Effector memory CD8-positive, alpha-beta T cell (primary cell): ENCODE data around the gene TACC2.

ENCODE experiments used
- ATAC-seq: fragments of 150-1000 bp; cut with Tn5 transposase; replicated peaks from 2 replicates; pipeline ENCODE4 v1.10.0; 2021; ENCODE audit warnings: mild to moderate bottlenecking, moderate library complexity
- DNase-seq, 3 experiments: peaks; one replicate each; pipeline ENCODE4 v3.0.0; 2021
- H3K27ac Mint-ChIP-seq, 2 donors: one replicate each; pipeline ENCODE4 v1.8.0; 2022; ENCODE audit warnings: mild to moderate bottlenecking in 2 of 2, mixed read lengths in 2 of 2, moderate library complexity in 2 of 2
- H3K27me3 Mint-ChIP-seq, 2 donors: one replicate each; pipeline ENCODE4 v1.8.0; 2022; ENCODE audit warnings: mixed read lengths in 2 of 2
- H3K36me3 Mint-ChIP-seq: one replicate; pipeline ENCODE4 v1.8.0; 2022; ENCODE audit warnings: mild to moderate bottlenecking, moderate library complexity, mixed read lengths; ENCODE audit not compliant: insufficient read depth
- H3K4me1 Mint-ChIP-seq, 2 donors: one replicate each; pipeline ENCODE4 v1.8.0; 2022; ENCODE audit warnings: low read depth in 2 of 2, mixed read lengths in 2 of 2
- H3K4me3 Mint-ChIP-seq, 2 donors: one replicate each; pipeline ENCODE4 v1.8.0; 2022; ENCODE audit warnings: mild to moderate bottlenecking in 2 of 2, mixed read lengths in 2 of 2, moderate library complexity in 2 of 2
- H3K9me3 Mint-ChIP-seq, 2 donors: one replicate each; pipeline ENCODE4 v1.8.0; 2022; ENCODE audit warnings: mixed read lengths in 2 of 2

TACC2 gene

GRCh38 chr10:122288917-122289316 is 300.0 kb downstream of the TACC2 start:
- Mint-ChIP-seq H3K4me1 (peaks cover 4 to 6% of the 10 kb centered on the region in 2 donors), H3K27ac (no peak overlapping the region), H3K4me3 (no peak overlapping the region), H3K27me3 (peaks cover 27 to 46% of the 10 kb centered on the region in 2 donors), H3K36me3 (no peaks in the 10 kb centered on the region), H3K9me3 (no peaks in the 10 kb centered on the region)
- DNase-seq = no peak
- no peak for ATAC-seq

GRCh38 chr10:122290334-122290733 is 301.4 kb downstream of the TACC2 start:
- H3K4me3 Mint-ChIP-seq = no peak overlapping the region
- H3K27me3 Mint-ChIP-seq = peaks cover 21 to 38% of the 10 kb centered on the region in 2 donors
- peak overlapping the region in 1 of 2 donors; percentile 57 for H3K27ac Mint-ChIP-seq
- H3K9me3 Mint-ChIP-seq = no peaks in the 10 kb centered on the region
- ATAC-seq (no peak), DNase-seq (no peak)
- H3K36me3 Mint-ChIP-seq = no peaks in the 10 kb centered on the region
- peaks cover 10 to 14% of the 10 kb centered on the region in 2 donors for H3K4me1 Mint-ChIP-seq

- peaks cover 11 to 17% of the 10 kb centered on the region in 2 donors for H3K4me1 Mint-ChIP-seq
- H3K27ac Mint-ChIP-seq = peak overlapping the region in 1 of 2 donors; percentile 57
- DNase-seq (no peak), ATAC-seq (no peak)
- H3K36me3 Mint-ChIP-seq = no peaks in the 10 kb centered on the region
- peaks cover 20 to 31% of the 10 kb centered on the region in 2 donors for H3K27me3 Mint-ChIP-seq
- H3K4me3 Mint-ChIP-seq = no peak overlapping the region
- no peaks in the 10 kb centered on the region for H3K9me3 Mint-ChIP-seq
These were observed 302.0 kb downstream of the TACC2 start for GRCh38 chr10:122290833-122291532.

GRCh38 chr10:122291739-122292138 is 302.8 kb downstream of the TACC2 start:
- Mint-ChIP-seq H3K36me3 (no peaks in the 10 kb centered on the region), H3K9me3 (no peaks in the 10 kb centered on the region), H3K27ac (no peak overlapping the region), H3K4me1 (peaks cover 11 to 17% of the 10 kb centered on the region in 2 donors), H3K4me3 (no peak overlapping the region), H3K27me3 (peaks cover 16 to 24% of the 10 kb centered on the region in 2 donors)
- ATAC-seq (no peak), DNase-seq (no peak)

- Mint-ChIP-seq H3K27me3 (peaks cover 12 to 18% of the 10 kb centered on the region in 2 donors), H3K4me1 (peaks cover 11 to 17% of the 10 kb centered on the region in 2 donors), H3K36me3 (no peaks in the 10 kb centered on the region), H3K27ac (no peak overlapping the region), H3K9me3 (no peaks in the 10 kb centered on the region), H3K4me3 (no peak overlapping the region)
- DNase-seq = no peak
- ATAC-seq = no peak
These were observed 303.4 kb downstream of the TACC2 start for GRCh38 chr10:122292376-122292775.

- Mint-ChIP-seq H3K27ac (peak overlapping the region in 1 of 2 donors; percentile 19), H3K4me3 (no peak overlapping the region), H3K27me3 (peaks cover 7 to 10% of the 10 kb centered on the region in 2 donors), H3K9me3 (no peaks in the 10 kb centered on the region), H3K4me1 (peaks cover 12 to 15% of the 10 kb centered on the region in 2 donors), H3K36me3 (no peaks in the 10 kb centered on the region)
- ATAC-seq (no peak), DNase-seq (no peak)
These were observed 304.4 kb downstream of the TACC2 start for GRCh38 chr10:122293156-122293960.

- peaks cover under 1 to 10% of the 10 kb centered on the region in 2 donors for H3K27me3 Mint-ChIP-seq
- H3K36me3 Mint-ChIP-seq = peaks cover 3% of the 10 kb centered on the region
- ATAC-seq (no peak), DNase-seq (no peak)
- no peaks in the 10 kb centered on the region for H3K9me3 Mint-ChIP-seq
- no peak overlapping the region for H3K4me3 Mint-ChIP-seq
- H3K4me1 Mint-ChIP-seq = peaks cover 17 to 19% of the 10 kb centered on the region in 2 donors
- H3K27ac Mint-ChIP-seq = peak overlapping the region in 1 of 2 donors; percentile 19
These were observed 305.0 kb downstream of the TACC2 start for GRCh38 chr10:122293961-122294380.

GRCh38 chr10:122294511-122295450 is 305.8 kb downstream of the TACC2 start:
- peaks cover 0 to 16% of the 10 kb centered on the region in 2 donors for H3K27me3 Mint-ChIP-seq
- ATAC-seq = no peak
- peak overlapping the region in 1 of 2 donors; percentile 30 for H3K4me3 Mint-ChIP-seq
- peak overlapping the region in 1 of 2 donors; percentile 51 for H3K27ac Mint-ChIP-seq
- H3K9me3 Mint-ChIP-seq = no peaks in the 10 kb centered on the region
- H3K4me1 Mint-ChIP-seq = peaks cover 18 to 19% of the 10 kb centered on the region in 2 donors
- no peak for DNase-seq
- peaks cover 3% of the 10 kb centered on the region for H3K36me3 Mint-ChIP-seq

GRCh38 chr10:122295451-122295809 is 306.5 kb downstream of the TACC2 start:
- DNase-seq (no peak), ATAC-seq (no peak)
- H3K9me3 Mint-ChIP-seq = no peaks in the 10 kb centered on the region
- H3K4me1 Mint-ChIP-seq = peaks cover 15 to 19% of the 10 kb centered on the region in 2 donors
- peaks cover 0 to 19% of the 10 kb centered on the region in 2 donors for H3K27me3 Mint-ChIP-seq
- peaks cover 3% of the 10 kb centered on the region for H3K36me3 Mint-ChIP-seq
- no peak overlapping the region for H3K27ac Mint-ChIP-seq
- H3K4me3 Mint-ChIP-seq = peak overlapping the region in 1 of 2 donors; percentile 30

GRCh38 chr10:122296363-122297120 is 307.6 kb downstream of the TACC2 start:
- Mint-ChIP-seq H3K27ac (no peak overlapping the region), H3K9me3 (no peaks in the 10 kb centered on the region), H3K4me1 (peaks cover 15 to 17% of the 10 kb centered on the region in 2 donors), H3K27me3 (peaks cover 0 to 19% of the 10 kb centered on the region in 2 donors), H3K4me3 (no peak overlapping the region), H3K36me3 (peaks cover 3% of the 10 kb centered on the region)
- ATAC-seq = no peak
- no peak for DNase-seq

- no peak overlapping the region for H3K27ac Mint-ChIP-seq
- no peaks in the 10 kb centered on the region for H3K9me3 Mint-ChIP-seq
- H3K27me3 Mint-ChIP-seq = peaks cover 0 to 19% of the 10 kb centered on the region in 2 donors
- ATAC-seq (no peak), DNase-seq (no peak)
- H3K4me3 Mint-ChIP-seq = no peak overlapping the region
- H3K36me3 Mint-ChIP-seq = peaks cover 3% of the 10 kb centered on the region
- H3K4me1 Mint-ChIP-seq = peaks cover 15 to 17% of the 10 kb centered on the region in 2 donors
These were observed 308.6 kb downstream of the TACC2 start for GRCh38 chr10:122297583-122297982.

GRCh38 chr10:122298206-122298597 is 309.2 kb downstream of the TACC2 start:
- peak overlapping the region in 1 of 2 donors; percentile 24 for H3K27ac Mint-ChIP-seq
- ATAC-seq = no peak

More at GRCh38 chr10:122298206-122298597, 309.2 kb downstream of the TACC2 start:
- Mint-ChIP-seq H3K4me3 (no peak overlapping the region), H3K4me1 (peaks cover 15 to 17% of the 10 kb centered on the region in 2 donors), H3K27me3 (peaks cover 0 to 19% of the 10 kb centered on the region in 2 donors), H3K9me3 (no peaks in the 10 kb centered on the region), H3K36me3 (peaks cover 3% of the 10 kb centered on the region)
- DNase-seq = no peak
